ENCODE measurements around the gene ING1. TPM values are rescaled to one million over a fixed set of nuclear protein-coding genes. Genes with fewer than 3 reads are reported as not detected.
A peak's percentile ranks its signal among the peaks of the same experiment; 100 is the strongest.

The ING1 gene
- total RNA-seq, 2 experiments from 2014 or later = 16.7 to 18.4 TPM

- peaks cover 28% of the 10 kb centered on the region for H3K36me3 Mint-ChIP-seq
- H3K27me3 Mint-ChIP-seq = no peaks in the 10 kb centered on the region
- H3K4me3 Mint-ChIP-seq = no peak overlapping the region
- no peak overlapping the region for H3K27ac Mint-ChIP-seq
- no peak for DNase-seq
- peaks cover 34% of the 10 kb centered on the region for H3K4me1 Mint-ChIP-seq
- H3K9me3 Mint-ChIP-seq = no peaks in the 10 kb centered on the region
Measured at GRCh38 chr13:110702591-110703526, 10.6 kb upstream of the ING1 start.

GRCh38 chr13:110705356-110705825, 8.1 kb upstream of the ING1 start:
- H3K4me1 Mint-ChIP-seq = peaks cover 27% of the 10 kb centered on the region
- H3K27ac Mint-ChIP-seq = peak overlapping the region; percentile 92
- H3K4me3 Mint-ChIP-seq = peak overlapping the region; percentile 92

GRCh38 chr13:110705826-110706569, 7.5 kb upstream of the ING1 start, which contains the start of gene CARS2:
CARS2 (minus strand) TSS chr13:110706116; CDS start chr13:110706093, 23 bp downstream.
- Mint-ChIP-seq H3K27ac (peak within 1 kb of the TSS; percentile 92), H3K4me1 (peaks cover 30% of the 10 kb centered on the region), H3K27me3 (no peaks in the 10 kb centered on the region), H3K36me3 (peaks cover 15% of the 10 kb centered on the region), H3K9me3 (no peaks in the 10 kb centered on the region), H3K4me3 (peak within 1 kb of the TSS; percentile 92)
- peak; percentile 94 for DNase-seq

More at GRCh38 chr13:110705356-110705825, 8.1 kb upstream of the ING1 start:
- Mint-ChIP-seq H3K9me3 (no peaks in the 10 kb centered on the region), H3K27me3 (no peaks in the 10 kb centered on the region), H3K36me3 (peaks cover 15% of the 10 kb centered on the region)
- DNase-seq = no peak

- Mint-ChIP-seq H3K9me3 (no peaks in the 10 kb centered on the region), H3K27ac (peak overlapping the region; percentile 70), H3K4me3 (peak overlapping the region; percentile 77), H3K36me3 (peaks cover 12% of the 10 kb centered on the region), H3K27me3 (no peaks in the 10 kb centered on the region), H3K4me1 (peaks cover 33% of the 10 kb centered on the region)
- DNase-seq = no peak
Measured at GRCh38 chr13:110706570-110707372, 6.7 kb upstream of the ING1 start.

- H3K9me3 Mint-ChIP-seq = no peaks in the 10 kb centered on the region
- peak overlapping the region; percentile 100 for H3K4me3 Mint-ChIP-seq
- H3K27ac Mint-ChIP-seq = peak overlapping the region; percentile 100
- peaks cover 4% of the 10 kb centered on the region for H3K27me3 Mint-ChIP-seq
- H3K36me3 Mint-ChIP-seq = peaks cover 2% of the 10 kb centered on the region
- peak; percentile 87 for DNase-seq
- peaks cover 14% of the 10 kb centered on the region for H3K4me1 Mint-ChIP-seq
Measured at GRCh38 chr13:110712081-110712848, 1.2 kb upstream of the ING1 start.

GRCh38 chr13:110712849-110713641, 455 bp upstream of the ING1 start:
- peaks cover 4% of the 10 kb centered on the region for H3K27me3 Mint-ChIP-seq
- peaks cover 2% of the 10 kb centered on the region for H3K36me3 Mint-ChIP-seq
- H3K4me3 Mint-ChIP-seq = peak overlapping the region; percentile 100
- DNase-seq = peak; percentile 99
- H3K27ac Mint-ChIP-seq = peak overlapping the region; percentile 100
- peaks cover 22% of the 10 kb centered on the region for H3K4me1 Mint-ChIP-seq
- no peaks in the 10 kb centered on the region for H3K9me3 Mint-ChIP-seq

- peaks cover 26% of the 10 kb centered on the region for H3K4me1 Mint-ChIP-seq
- H3K27me3 Mint-ChIP-seq = peaks cover 4% of the 10 kb centered on the region
- peak; percentile 65 for DNase-seq
- peak overlapping the region; percentile 96 for H3K4me3 Mint-ChIP-seq
- H3K36me3 Mint-ChIP-seq = peaks cover 3% of the 10 kb centered on the region
- peak overlapping the region; percentile 94 for H3K27ac Mint-ChIP-seq
- H3K9me3 Mint-ChIP-seq = no peaks in the 10 kb centered on the region
Measured at GRCh38 chr13:110713981-110714796, 689 bp downstream of the ING1 start.

GRCh38 chr13:110714797-110715394, 1.4 kb downstream of the ING1 start:
- Mint-ChIP-seq H3K4me3 (peak overlapping the region; percentile 96), H3K27me3 (peaks cover 4% of the 10 kb centered on the region), H3K4me1 (peaks cover 30% of the 10 kb centered on the region), H3K36me3 (peaks cover 9% of the 10 kb centered on the region), H3K9me3 (no peaks in the 10 kb centered on the region), H3K27ac (peak overlapping the region; percentile 94)
- peak; percentile 56 for DNase-seq

- peak overlapping the region; percentile 96 for H3K4me3 Mint-ChIP-seq
- peaks cover 10% of the 10 kb centered on the region for H3K36me3 Mint-ChIP-seq
- H3K27ac Mint-ChIP-seq = peak overlapping the region; percentile 94
- H3K27me3 Mint-ChIP-seq = peaks cover 4% of the 10 kb centered on the region
- H3K4me1 Mint-ChIP-seq = peaks cover 31% of the 10 kb centered on the region
- no peaks in the 10 kb centered on the region for H3K9me3 Mint-ChIP-seq
- peak; percentile 97 for DNase-seq
Measured at GRCh38 chr13:110715395-110716246, 2.1 kb downstream of the ING1 start.

GRCh38 chr13:110716247-110716515, 2.7 kb downstream of the ING1 start:
- peaks cover 28% of the 10 kb centered on the region for H3K4me1 Mint-ChIP-seq
- H3K27ac Mint-ChIP-seq = peak overlapping the region; percentile 94
- H3K36me3 Mint-ChIP-seq = peaks cover 10% of the 10 kb centered on the region
- peaks cover 4% of the 10 kb centered on the region for H3K27me3 Mint-ChIP-seq
- no peak for DNase-seq
- H3K9me3 Mint-ChIP-seq = no peaks in the 10 kb centered on the region
- H3K4me3 Mint-ChIP-seq = peak overlapping the region; percentile 96

- H3K9me3 Mint-ChIP-seq = no peaks in the 10 kb centered on the region
- peaks cover 12% of the 10 kb centered on the region for H3K36me3 Mint-ChIP-seq
- no peaks in the 10 kb centered on the region for H3K27me3 Mint-ChIP-seq
- DNase-seq = no peak
- no peak overlapping the region for H3K4me3 Mint-ChIP-seq
- peaks cover 25% of the 10 kb centered on the region for H3K4me1 Mint-ChIP-seq
- peak overlapping the region; percentile 9 for H3K27ac Mint-ChIP-seq
Measured at GRCh38 chr13:110719036-110719710, 5.7 kb downstream of the ING1 start.
